Activated CD4-positive, alpha-beta T cell treated with anti-CD3 and anti-CD28 coated beads, Interleukin-2, amount 10 ng/mL, durations not matched to agents 24 days and 14 days (primary cell): Measurements from ENCODE around the gene SLC4A7. TPM values are rescaled to one million over a fixed set of nuclear protein-coding genes. Genes with fewer than 3 reads are reported as not detected.
"Not testable (repeated sequence)": the region's sequence is repeated elsewhere in the genome, so short reads cannot be mapped to it uniquely, and the experiment has no call there.

Source experiments
- DNase-seq: peaks from one replicate; pipeline ENCODE4 v3.0.0; 2022
- H3K27ac Mint-ChIP-seq: one replicate; pipeline ENCODE4 v1.8.0; 2022; ENCODE audit warnings: mild to moderate bottlenecking, mixed read lengths
- H3K27me3 Mint-ChIP-seq: one replicate; pipeline ENCODE4 v1.8.0; 2022; ENCODE audit warnings: mixed read lengths
- H3K36me3 Mint-ChIP-seq: one replicate; pipeline ENCODE4 v1.8.0; 2022; ENCODE audit warnings: low read depth, mild to moderate bottlenecking, mixed read lengths
- H3K4me1 Mint-ChIP-seq: one replicate; pipeline ENCODE4 v1.8.0; 2021; ENCODE audit warnings: mixed read lengths
- H3K4me3 Mint-ChIP-seq: one replicate; pipeline ENCODE4 v1.8.0; 2022; ENCODE audit warnings: mild to moderate bottlenecking, moderate library complexity, mixed read lengths
- H3K9me3 Mint-ChIP-seq: one replicate; pipeline ENCODE4 v1.8.0; 2021; ENCODE audit warnings: mixed read lengths
- intact Hi-C: fragments of 100-400 bp; cut with micrococcal nuclease; formaldehyde crosslinking; loops from one replicate; pipeline ENCODE4 v1.15.1; 2023
- total RNA-seq: library from RNA; stranded (reverse); gene quantifications from 2 replicates; pipeline ENCODE4 v1.2.3, GENCODE V29; 2022

Gene SLC4A7
- total RNA-seq: 65.8 and 69.0 TPM in 2 replicates

DNA sequence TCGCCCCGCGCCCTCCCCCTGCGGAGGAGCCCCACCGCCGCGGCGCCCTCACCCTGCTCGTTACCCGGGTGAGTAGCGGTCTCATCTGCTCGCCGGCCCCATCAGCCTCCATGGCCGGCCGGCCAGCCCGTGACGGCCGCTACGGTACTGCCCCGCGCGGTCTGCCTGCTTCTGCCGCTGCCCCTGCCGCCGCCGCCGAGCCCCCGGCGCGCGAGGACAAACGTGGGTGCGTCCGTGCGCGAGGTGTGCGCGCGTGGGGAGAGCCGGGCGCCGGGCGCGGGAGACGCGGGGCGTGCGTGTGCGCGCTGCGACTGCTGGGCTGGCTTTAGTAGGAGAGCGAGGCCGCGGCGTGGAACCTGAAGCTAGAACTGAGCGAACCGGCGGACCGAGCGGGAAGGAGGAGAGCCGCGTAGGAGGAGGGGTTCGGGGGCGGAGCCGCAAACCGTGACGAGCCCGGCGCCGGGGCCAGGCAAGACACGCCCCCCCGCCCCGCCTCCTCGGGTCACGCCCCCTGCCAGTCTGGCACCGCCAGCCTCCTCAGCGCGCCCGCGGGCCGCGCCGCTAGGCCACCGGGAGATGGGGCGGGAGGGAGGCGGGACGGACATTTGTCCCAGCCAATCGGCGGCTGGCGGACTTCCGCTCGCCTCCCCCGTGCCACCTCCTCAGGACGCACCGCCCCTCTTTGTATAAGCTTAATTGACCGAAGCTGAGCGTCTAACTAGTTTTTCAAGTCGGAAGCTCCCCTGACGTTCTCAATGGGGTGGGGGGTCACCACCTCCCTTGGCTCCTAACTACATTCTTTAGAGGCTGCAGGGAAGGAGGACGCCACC, at the start of gene SLC4A7:
Gene SLC4A7, minus strand, starts transcription at position 370 of the 830 bp plus-strand sequence. Its CDS starts 258 bp downstream, at position 112.
- Mint-ChIP-seq H3K9me3 (no peaks in the 10 kb centered on the region), H3K27me3 (no peaks in the 10 kb centered on the region), H3K27ac (peak within 1 kb of the TSS; percentile 99), H3K36me3 (peaks cover 27% of the 10 kb centered on the region), H3K4me3 (peak within 1 kb of the TSS; percentile 100), H3K4me1 (peaks cover 35% of the 10 kb centered on the region)
- intact Hi-C loops: loop anchor here (1.0 to 5.0 kb wide), 11 partner anchors 29 to 1697 kb away; partner anchors contain the start of genes AZI2, CMC1, NEK10 and ZCWPW2
- DNase-seq: peak; percentile 99

DNA sequence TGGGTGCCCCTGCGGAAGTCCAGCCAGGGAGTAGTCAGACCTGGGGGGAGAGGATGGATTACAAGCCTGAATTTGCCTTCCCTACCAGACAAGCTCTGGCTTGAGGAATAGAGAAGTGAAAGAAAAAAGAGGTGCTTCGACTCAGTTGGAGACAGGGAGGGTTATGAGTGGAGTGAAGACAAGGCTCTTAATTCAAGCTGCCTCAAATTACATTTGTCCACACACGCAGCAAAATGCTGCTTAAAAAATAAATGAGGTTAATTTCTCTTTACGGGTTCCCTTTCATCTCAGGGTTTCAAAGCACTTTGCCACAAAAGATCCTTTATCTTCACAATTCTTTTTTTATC, 49.0 kb upstream of the SLC4A7 start:
- no peaks in the 10 kb centered on the region for H3K27me3 Mint-ChIP-seq
- DNase-seq: no peak

DNA sequence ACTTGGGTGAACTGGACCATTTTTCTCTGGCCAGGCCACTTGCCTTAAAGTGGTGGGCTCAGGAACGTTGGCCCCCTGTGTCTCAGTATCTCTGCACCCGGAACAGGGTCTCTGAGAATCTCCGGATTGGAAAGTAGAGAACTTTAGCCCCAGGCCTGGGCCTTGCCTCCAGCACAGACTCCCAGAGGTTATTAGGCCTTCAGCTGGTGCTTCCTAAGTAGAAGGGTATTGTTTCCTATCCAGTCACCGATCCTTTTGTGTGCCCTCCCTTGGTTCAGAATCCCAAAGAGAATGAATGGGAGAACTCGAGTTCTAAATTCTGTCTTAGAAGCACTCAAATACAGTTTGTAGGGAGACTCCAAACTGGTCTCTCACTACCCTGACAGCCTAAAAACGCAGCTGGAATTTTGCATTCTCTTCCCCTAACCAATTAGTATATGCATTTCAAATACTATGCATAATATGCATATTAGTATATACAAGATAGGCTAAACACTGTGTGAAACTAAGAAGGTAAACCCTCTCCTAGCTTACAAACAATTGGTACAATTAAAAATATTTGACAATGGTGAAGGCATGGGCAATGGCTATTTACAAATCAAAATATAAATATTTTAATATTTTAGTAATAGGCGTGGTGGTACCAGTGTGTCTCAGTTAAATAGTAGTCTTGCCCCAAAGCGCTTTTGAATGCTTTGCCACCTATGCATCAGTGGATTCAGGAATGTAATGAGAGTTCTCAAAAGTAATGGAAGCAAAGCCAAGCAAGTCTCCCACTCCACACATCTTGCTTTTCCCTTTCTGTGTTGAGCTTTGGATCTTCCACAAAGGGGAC, 48.5 kb upstream of the SLC4A7 start:
- no peaks in the 10 kb centered on the region for H3K27me3 Mint-ChIP-seq
- intact Hi-C loops: no loop called here
- no peaks in the 10 kb centered on the region for H3K36me3 Mint-ChIP-seq
- peaks cover 21% of the 10 kb centered on the region for H3K4me1 Mint-ChIP-seq
- no peak overlapping the region for H3K4me3 Mint-ChIP-seq
- DNase-seq: no peak
- H3K9me3 Mint-ChIP-seq: no peaks in the 10 kb centered on the region
- H3K27ac Mint-ChIP-seq: no peak overlapping the region

More for the DNA sequence above, 49.0 kb upstream of the SLC4A7 start:
- Mint-ChIP-seq H3K4me1 (peaks cover 21% of the 10 kb centered on the region), H3K9me3 (no peaks in the 10 kb centered on the region), H3K4me3 (no peak overlapping the region), H3K27ac (no peak overlapping the region), H3K36me3 (no peaks in the 10 kb centered on the region)
- intact Hi-C loops: no loop called here

DNA sequence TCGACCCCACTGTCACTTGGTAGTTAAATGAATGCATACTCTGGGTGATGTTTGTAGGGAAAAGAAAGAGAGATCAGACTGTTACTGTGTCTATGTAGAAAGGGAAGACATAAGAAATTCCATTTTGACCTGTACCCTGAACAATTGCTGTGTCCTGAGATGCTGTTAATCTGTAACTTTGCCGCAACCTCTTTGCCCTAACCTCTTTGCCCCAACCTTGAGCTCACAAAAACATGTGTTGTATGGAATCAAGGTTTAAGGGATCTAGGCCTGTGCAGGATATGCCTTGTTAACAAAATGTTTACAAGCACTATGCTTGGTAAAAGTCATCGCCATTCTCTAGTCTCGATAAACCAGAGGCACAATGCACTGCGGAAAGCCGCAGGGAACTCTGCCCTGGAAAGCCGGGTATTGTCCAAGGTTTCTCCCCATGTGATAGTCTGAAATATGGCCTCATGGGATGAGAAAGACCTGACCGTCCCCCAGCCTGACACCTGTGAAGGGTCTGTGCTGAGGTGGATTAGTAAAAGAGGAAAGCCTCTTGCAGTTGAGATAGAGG, 47.1 kb upstream of the SLC4A7 start:
- DNase-seq, H3K36me3 Mint-ChIP-seq, H3K27me3 Mint-ChIP-seq, H3K9me3 Mint-ChIP-seq, intact Hi-C loops, H3K4me3 Mint-ChIP-seq, H3K27ac Mint-ChIP-seq: not testable (repeated sequence)
- H3K4me1 Mint-ChIP-seq: peaks cover 20% of the 10 kb centered on the region

DNA sequence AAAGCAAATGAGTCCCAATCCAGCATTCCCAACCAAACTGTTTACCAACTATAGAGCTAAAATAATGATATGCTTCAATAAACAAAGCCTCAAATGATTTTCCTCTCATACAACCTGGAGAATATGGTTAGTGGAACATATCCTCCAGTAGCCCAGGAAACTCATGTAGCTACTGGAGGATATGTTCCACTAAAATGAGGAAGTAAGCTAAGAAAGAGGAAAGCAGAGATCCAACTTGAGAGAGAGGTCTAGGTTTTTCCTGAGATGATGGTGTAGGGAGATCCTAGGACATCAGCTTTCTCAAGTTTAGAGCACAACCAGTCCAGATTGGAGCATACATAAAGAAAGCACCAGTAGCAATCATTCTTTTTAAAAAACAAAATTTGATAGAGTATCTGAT, 44.6 kb upstream of the SLC4A7 start:
- Mint-ChIP-seq H3K4me1 (peaks cover 8% of the 10 kb centered on the region), H3K27me3 (no peaks in the 10 kb centered on the region), H3K9me3 (no peaks in the 10 kb centered on the region), H3K4me3 (no peak overlapping the region), H3K27ac (no peak overlapping the region), H3K36me3 (no peaks in the 10 kb centered on the region)
- intact Hi-C loops: no loop called here
- DNase-seq: no peak

DNA sequence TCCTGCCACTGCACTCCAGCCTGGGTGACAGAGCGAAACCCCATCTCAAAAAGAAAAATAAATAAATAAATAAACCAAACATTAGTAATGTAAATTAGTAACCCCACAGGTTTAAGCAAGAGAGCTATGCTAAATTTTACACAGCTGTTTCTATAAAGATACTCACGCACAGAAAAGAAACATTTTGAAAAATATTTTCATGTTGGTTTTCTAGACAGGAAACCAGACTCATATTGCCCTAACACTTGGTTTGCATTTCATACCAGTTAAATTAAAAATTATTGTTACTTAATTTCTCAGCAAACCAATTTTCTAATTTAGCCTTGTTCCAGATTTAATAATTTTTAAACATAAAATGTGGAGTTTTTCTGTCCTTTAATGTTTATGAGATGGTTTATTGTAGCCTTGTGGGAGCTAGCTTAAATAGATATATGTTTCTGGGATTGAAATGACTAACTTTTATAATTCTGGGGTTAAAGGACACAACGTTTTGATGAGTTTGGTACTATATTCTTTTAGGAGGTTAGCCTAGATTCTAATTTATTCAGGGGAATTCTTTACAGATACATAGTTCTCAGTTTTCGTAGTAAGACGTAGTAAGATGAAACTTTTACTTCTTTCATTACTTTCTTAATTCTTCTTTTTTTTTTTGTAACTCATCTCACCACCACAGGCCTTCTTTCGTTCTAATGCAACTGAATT, 42.6 kb upstream of the SLC4A7 start:
- H3K27ac Mint-ChIP-seq: no peak overlapping the region
- no peak for DNase-seq
- no peaks in the 10 kb centered on the region for H3K9me3 Mint-ChIP-seq
- H3K36me3 Mint-ChIP-seq: no peaks in the 10 kb centered on the region
- H3K27me3 Mint-ChIP-seq: peaks cover 2% of the 10 kb centered on the region
- peaks cover 1% of the 10 kb centered on the region for H3K4me1 Mint-ChIP-seq
- no peak overlapping the region for H3K4me3 Mint-ChIP-seq
- intact Hi-C loops: no loop called here

DNA sequence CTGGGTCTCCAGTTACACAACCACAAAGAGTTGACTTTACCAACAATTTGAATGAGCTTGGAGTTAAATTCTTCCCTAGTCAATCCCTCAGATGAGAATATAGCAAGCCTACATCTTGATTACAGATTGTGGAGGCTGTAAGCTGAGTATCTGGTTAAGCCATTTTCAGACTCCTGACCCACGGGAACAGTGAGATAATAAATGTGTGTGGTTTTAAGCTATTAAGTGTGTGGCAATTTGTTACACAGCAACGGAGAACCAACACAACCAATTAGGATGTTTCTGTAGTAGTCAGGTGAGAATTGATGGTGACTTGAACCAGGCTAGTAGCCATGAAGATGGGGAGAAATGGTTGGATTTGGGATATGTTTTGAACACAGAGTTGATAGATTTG, 37.7 kb upstream of the SLC4A7 start:
- Mint-ChIP-seq H3K27ac (no peak overlapping the region), H3K36me3 (no peaks in the 10 kb centered on the region), H3K9me3 (no peaks in the 10 kb centered on the region), H3K4me1 (peaks cover under 1% of the 10 kb centered on the region), H3K4me3 (no peak overlapping the region), H3K27me3 (peaks cover 2% of the 10 kb centered on the region)
- intact Hi-C loops: no loop called here
- DNase-seq: no peak

DNA sequence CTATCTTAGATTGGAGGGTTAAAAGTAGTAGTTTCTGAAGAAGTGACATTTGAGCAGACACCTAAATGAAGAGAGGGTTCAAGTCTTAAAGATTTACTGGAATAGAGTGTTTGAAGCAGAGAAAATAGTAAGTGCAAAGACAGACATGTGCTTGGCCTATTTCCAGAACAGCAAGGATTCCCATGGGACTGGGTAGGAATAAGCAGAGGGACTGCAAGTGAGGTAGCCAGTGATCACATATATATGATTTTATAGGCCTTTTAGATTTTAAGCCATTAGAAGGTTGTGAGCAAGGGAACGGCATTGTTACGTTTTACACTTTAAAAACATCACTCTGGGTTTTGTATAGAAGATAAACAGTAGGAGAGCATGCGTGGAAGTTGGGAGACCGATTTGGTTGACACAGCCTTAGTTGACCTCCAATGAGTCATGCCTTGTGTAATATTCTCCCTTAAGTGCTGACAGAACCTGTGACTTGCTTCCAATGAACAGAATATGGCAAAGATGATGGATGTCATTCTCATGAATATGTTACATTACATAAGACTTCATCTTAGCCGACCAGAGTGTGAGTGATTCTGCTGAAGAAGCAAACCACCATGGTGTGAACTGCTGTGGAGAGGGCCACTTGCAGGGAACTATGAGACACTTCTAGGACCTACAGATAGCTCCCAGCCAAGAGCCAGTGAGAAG, 37.1 kb upstream of the SLC4A7 start:
- DNase-seq: no peak
- intact Hi-C loops: no loop called here
- H3K27me3 Mint-ChIP-seq: peaks cover 2% of the 10 kb centered on the region
- no peaks in the 10 kb centered on the region for H3K9me3 Mint-ChIP-seq
- no peak overlapping the region for H3K4me3 Mint-ChIP-seq
- H3K27ac Mint-ChIP-seq: no peak overlapping the region
- H3K36me3 Mint-ChIP-seq: no peaks in the 10 kb centered on the region
- no peaks in the 10 kb centered on the region for H3K4me1 Mint-ChIP-seq

DNA sequence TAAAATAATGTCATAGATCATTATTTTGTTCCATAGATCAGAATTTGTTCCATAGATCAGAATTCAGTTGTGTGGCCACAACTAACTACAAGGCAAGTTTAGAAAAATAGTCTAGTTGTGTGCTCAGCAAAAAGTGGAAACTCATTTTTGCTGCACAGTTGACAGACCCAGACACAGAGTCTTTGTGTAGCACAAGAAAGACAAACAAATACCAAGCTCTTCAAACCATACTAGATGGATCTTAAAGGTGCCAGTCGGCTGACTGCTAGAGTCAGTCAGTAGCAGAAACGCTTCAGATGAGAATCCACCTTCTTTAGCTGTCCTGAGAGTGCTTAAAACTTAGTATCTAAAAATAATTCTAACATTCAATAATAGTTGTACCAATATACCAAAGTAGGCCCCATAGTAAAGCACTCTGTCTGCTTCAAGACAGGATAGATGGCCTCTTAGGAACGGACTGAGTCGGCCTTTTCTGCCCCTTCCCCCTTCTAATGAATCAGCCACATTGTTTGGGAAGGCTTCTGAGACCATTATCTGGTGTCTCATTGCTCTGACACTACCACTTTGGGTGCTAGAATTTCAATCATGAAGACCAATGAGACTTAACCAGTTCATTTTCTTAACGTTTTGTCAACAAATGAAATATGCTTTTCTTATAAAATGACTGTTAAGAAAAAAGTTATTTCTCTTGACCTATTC, 27.7 kb upstream of the SLC4A7 start:
- H3K27me3 Mint-ChIP-seq: no peaks in the 10 kb centered on the region
- intact Hi-C loops: no loop called here
- H3K36me3 Mint-ChIP-seq: no peaks in the 10 kb centered on the region
- no peaks in the 10 kb centered on the region for H3K4me1 Mint-ChIP-seq
- no peaks in the 10 kb centered on the region for H3K9me3 Mint-ChIP-seq
- no peak for DNase-seq
- H3K27ac Mint-ChIP-seq: no peak overlapping the region
- no peak overlapping the region for H3K4me3 Mint-ChIP-seq

DNA sequence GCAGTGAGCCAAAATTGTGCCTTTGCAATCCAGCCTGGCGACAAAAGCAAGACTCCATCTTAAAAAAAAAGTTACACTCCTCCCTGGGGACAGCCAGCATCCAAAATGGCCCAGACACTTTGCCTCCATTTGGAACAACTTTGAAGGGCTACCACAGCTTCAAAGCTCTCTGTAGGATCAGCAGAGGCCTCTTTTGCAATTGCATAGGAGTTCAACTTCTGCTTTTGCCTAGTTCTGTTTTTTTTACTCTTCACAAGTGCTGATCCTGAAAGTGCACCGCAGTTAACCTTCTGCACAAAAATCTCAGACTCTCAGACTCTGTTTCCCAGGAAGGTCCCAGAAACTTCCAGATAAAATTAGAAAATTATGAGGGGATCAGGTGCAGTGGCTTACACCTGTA, 25.2 kb upstream of the SLC4A7 start:
- peaks cover 3% of the 10 kb centered on the region for H3K4me1 Mint-ChIP-seq
- H3K27ac Mint-ChIP-seq: no peak overlapping the region
- no peaks in the 10 kb centered on the region for H3K36me3 Mint-ChIP-seq
- no peaks in the 10 kb centered on the region for H3K9me3 Mint-ChIP-seq
- H3K27me3 Mint-ChIP-seq: no peaks in the 10 kb centered on the region
- H3K4me3 Mint-ChIP-seq: no peak overlapping the region
- intact Hi-C loops: no loop called here
- no peak for DNase-seq

DNA sequence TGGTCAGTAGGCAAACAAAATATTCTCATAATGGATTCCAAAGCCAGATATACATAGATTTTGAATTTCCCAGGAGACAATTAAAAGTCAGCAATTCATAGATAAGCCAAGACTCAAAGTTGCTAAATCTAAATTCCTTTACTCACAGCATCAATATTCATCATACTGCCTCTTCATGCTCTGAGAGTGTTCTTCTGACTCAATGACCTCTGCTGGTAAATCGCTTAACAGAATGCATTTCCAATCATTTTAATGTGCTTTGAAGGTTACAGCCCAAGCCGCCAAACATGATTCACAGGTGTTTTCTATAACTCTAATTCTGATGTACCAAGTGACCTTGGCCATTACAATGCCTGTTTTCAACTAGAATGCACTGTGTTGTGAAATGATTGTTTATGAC, 24.2 kb upstream of the SLC4A7 start:
- Mint-ChIP-seq H3K4me1 (peaks cover 3% of the 10 kb centered on the region), H3K9me3 (no peaks in the 10 kb centered on the region), H3K27me3 (no peaks in the 10 kb centered on the region), H3K36me3 (no peaks in the 10 kb centered on the region), H3K4me3 (no peak overlapping the region), H3K27ac (no peak overlapping the region)
- intact Hi-C loops: no loop called here
- DNase-seq: no peak

DNA sequence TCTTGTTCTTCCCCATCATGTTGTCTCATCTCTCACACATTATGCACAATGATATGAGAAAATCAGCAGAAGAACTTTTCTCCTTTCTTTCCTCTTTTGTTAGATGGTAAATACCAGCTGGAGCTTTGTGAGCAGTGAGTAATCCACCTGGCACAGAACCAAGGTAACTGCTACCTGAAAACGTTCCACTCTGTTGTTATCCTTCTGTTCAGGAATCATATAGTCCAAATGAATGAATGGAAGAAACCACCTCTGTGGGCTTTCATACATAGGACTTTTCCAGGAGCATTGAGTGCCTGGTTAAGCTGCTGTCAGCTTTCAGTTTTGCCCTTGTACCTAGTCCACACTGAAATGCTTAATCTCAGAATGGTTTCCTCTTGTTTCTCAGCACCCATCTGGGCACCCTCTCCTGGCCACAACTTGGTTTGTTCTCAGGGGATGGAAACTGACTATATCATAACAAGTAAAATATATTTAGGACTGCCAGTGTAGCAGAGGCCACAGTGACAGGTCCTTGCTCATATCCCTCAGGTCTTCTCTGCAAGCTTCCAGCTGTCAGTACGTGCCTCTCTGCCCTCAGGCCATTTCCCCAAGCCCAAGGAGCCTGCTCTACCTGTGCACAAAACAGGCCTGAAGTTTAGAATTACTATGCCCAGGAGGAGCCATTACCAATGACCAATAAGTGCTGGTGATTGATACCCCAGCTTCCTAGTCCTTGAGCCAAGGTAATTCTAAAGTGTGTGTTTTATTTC, 23.5 kb upstream of the SLC4A7 start:
- intact Hi-C loops: no loop called here
- DNase-seq: no peak

More for the DNA sequence above, 23.5 kb upstream of the SLC4A7 start:
- Mint-ChIP-seq H3K4me1 (peaks cover 3% of the 10 kb centered on the region), H3K9me3 (no peaks in the 10 kb centered on the region), H3K27ac (no peak overlapping the region), H3K36me3 (no peaks in the 10 kb centered on the region), H3K27me3 (no peaks in the 10 kb centered on the region), H3K4me3 (no peak overlapping the region)
